Urothelium cell line (cell line): Measurements from ENCODE around the gene WNT9A.
"Not testable (repeated sequence)": the region's sequence is repeated elsewhere in the genome, so short reads cannot be mapped to it uniquely, and the experiment has no call there.

Experiments
- DNase-seq: peaks from one replicate; pipeline ENCODE4 v3.0.0; 2011; ENCODE audit warnings: low spot score, mixed read lengths
- FAIRE-seq: peaks from 2 replicates; lab custom pipeline; 2011; peaks lifted over from hg19 to GRCh38; lab: Jason Lieb, UNC

Gene WNT9A

DNA sequence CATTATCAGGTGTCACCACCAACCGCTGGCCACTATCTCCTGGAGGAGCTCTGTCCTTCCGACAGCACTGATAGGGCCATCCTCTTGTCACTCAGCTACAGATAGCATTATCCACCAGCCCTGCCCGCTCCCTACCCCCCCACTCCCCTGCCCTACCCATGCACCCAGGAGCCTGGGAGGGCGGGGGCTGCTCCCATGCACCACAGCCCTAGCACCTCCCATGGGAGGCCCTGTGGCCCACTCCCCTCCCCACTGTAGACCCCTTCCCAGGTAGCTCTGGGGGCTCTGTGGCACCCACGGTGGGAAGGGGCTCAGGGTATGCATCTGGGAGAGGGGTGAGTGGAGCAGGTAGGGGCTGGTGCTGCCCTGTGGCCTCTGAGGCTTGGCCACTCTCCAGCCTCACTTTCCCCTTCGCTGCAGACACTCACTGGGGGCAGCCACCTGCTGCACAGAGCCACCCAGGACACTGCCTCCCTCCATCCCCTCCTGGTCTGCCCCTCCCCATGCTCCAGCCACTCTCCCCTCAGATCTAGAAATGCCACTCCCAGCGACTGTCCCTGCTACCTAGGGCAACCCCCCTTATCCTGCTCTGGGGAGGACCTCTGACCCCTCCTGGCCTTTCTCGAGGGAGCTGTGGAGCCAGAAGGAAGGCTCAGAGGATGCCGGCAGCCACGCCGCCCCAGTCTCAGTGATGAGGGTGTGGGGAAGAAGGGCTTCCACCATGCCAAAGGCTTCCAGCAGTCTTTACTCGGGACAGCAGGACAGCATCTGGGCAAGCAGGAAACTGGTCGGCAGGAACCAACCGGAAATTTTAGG is 58.5 kb downstream of the WNT9A start:
- no peak for DNase-seq

DNA sequence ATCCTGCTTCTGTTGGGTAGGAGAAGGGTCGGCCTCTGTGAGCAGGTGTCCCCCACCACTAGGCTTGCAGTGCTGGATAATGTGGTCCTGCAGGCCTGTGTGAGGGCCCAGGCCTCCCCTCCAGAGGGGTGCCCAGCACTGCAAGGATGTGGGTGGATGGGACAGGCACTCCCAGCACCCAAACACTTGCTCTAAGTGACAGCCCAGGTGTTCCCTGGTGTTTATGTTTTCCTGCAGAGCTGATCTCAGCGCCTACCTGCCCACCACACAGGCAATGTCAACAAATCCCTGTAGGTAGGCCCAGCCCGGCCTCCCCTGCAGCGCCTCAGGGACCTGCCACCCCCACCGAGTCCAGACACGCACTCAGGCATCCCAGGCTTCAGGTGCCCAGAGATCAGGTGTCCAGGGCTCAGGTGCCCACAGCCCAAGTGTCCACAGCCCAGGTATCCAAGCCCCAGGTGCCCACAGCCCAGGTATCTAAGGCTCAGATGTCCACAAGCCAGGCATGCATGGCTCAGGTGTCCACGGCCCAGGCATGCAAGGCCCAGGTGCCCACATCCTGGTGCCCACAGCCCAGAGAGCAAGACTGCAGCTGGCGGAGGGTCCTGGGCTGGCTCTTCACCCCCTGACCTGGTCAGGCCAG is 59.2 kb downstream of the WNT9A start:
- DNase-seq: no peak
- FAIRE-seq: peak; percentile 23

More for the DNA sequence above, 58.5 kb downstream of the WNT9A start:
- no peak for FAIRE-seq

DNA sequence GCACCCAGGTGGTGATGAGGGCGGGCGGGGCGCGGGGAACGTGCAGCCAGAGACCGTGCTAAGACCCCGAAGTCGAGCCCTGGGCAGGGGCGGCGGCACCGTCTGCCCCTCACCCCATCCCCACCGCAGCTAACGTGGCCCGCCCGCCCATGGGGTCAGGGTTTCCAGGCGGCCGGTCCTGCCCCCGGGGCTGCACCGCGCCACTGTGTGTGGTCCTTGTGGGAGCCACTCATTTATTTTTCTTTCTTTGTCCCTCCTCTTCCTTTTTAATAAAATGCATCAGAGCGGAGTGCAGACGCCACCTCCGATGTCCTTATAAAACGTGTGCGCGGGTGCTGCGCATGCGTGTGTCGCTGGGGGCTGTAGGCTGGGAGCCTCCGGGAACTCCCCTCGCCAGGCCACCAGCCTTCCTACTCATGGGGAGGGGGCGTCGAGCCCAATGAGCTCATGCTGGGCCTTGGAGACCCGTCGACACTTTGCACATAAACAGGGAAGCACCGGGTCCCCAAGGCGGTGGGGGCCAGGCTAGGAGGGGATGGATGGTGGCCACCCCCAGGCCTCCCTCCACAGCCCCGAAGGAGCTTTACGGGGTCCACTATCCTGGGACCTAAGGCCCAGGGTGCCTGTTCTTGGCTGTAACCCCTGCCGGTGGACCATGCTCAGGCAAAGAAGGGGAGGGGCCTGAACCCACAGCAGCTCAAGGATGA is 59.9 kb downstream of the WNT9A start:
- DNase-seq: no peak
- FAIRE-seq: no peak

DNA sequence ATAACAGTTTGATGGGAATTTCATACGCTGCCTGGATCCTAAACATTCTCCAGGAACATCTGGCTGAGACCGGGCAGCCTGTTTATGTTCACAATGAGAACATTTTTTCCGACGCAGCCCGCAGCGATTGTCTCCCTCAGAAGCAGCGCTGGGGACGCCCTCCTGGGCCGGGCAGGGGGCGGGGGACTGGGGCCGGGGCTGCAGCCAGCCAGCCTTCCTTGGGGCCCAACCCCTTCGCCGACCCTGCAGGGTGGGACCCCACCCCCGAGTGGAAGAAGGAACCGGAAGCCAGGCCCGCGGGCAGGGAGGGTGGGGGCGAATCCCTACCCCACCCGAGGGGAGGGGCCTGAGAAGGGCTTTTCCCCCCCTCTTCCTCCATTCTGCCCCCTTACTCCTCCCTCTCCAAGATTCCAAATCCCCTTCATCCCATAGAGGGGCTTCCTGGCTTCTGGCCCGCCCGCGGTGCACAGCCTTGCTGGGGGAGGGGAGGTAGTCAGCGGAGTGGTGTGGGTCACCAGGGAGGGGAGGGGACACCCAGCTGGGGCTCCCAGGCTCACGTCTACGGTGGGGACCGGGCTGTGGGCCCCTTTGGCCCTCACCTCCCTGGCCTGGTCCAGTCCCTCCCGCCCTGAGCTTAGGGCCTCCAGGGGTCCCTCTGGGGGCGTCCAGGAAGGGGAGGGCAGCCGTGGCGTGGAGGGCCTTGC is 60.6 kb downstream of the WNT9A start:
- DNase-seq (no peak), FAIRE-seq (no peak)

DNA sequence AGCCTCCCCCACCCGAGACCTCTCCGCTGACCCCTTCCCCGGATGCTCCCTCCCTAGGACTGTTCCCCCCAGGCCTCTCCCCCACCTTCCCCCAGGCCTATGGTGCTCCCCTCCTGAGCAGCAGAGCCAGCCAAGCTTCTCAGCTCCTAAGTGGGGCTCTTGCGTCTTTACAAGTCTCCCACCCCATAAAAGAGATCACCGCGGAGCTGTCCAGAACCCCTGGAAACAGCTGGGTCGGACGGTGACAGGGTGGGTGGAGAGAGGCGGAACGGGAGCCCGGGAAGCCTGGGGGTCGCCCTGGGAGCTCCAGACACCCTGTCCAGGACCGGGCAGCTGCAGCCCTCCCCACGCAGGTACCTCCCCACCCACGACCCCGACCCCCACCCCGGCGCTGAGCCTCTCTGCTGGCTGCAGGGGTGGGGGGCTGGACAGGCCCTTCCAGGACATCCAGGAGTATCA is 61.2 kb downstream of the WNT9A start:
- DNase-seq: no peak
- no peak for FAIRE-seq

DNA sequence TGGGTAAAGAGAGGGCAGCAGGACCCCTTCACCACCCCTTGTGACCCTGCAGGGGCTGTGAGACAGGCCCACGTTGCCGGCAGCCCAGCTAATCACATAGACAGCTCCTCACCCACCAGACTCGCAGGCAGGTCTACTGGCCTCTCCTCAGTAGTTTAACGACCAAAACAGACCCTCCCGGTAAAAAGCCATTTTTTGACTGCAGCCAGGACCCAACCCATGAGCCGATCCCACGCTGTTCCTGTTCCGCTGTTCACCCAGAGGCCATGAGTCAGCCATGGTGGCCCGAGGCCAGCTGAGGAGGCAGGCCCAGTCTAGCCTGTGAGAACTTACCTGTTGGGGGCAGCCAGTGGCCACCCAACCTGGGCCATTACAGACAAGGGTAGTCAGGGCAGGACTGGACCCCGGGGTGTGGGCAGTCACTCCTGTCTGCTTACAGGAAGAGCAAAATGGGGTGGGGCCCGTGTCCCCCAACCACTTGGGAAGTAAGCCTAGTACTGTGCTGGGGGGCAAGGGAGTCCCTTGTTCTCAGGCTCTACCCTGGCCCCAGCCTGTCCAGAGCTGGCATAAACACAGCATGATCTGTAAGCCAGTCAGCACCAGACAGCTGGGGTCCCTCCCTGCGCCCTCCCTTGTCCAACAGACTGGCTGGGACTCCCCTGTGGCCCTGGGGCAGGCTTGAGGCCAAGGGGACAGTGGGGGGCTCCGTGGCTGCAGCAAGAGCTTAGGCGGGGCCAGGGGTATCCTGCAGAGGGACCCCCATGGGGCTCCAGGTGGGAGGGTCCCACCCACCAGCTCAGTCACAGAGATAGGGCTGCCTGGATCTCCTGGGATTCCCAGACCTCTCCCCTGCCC is 61.9 kb downstream of the WNT9A start:
- DNase-seq (peak; percentile 88), FAIRE-seq (peak; percentile 86)

DNA sequence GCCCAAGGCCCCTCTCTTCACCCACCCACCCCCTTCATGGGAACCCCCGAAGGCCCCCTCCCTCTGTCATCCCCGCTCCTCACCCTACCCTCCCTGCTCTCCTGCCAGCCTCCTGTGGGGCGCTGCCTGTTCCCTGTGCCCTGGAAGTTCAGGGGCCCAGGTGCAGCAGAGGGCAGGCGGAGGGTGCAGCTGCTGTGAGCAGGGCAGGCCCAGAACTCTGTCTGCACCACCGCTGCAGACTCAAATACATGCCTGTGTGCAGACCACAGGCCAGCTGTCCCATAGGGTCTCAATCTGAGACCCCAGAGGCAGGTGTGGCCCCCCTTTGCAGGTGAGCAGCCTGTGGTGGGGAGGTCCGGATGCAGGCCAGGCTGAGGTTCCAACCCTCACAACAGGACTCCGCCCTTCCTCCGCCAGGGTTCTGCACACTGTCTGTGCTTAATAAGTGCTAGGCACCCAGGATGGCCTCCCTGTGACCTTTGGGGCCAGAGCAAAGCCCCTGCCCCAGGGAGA is 62.5 kb downstream of the WNT9A start:
- FAIRE-seq: no peak
- no peak for DNase-seq

DNA sequence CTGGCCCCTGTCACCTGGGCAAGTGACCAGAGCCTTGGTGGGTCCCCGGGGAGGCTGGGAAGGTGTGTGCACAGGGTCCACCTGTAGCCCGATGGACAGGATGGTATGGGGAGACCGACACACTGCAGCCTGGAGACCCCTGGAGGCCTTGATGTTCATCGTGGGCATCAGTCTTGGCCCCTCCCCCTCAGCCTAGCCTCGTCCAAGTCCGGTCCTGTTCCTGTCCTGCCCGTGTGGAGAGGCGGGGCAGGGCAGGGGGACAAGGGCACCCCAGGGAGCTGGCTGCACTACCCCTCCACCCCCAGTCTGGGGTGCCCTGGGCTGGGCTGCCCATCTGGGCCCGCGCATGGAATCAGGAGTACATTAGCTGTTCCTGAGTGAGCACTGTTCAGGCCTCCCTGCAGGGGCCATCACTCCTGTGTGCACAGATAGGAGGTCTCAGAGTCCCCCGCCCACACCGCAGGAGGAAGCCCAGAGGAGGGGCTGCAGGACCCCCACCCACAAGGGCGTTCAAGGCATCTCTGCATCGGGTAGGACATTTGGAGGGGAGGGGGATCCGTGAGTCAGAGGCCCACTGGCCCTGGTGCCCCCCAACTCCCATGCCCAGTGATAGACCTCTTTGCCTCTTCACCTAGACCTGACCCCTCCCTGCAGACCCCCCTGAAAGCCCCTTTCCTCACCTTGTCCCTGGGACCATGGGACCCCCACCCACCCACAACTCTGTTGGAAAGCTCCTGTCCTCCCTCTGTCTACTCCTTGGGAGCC is 63.2 kb downstream of the WNT9A start:
- no peak for FAIRE-seq
- no peak for DNase-seq

DNA sequence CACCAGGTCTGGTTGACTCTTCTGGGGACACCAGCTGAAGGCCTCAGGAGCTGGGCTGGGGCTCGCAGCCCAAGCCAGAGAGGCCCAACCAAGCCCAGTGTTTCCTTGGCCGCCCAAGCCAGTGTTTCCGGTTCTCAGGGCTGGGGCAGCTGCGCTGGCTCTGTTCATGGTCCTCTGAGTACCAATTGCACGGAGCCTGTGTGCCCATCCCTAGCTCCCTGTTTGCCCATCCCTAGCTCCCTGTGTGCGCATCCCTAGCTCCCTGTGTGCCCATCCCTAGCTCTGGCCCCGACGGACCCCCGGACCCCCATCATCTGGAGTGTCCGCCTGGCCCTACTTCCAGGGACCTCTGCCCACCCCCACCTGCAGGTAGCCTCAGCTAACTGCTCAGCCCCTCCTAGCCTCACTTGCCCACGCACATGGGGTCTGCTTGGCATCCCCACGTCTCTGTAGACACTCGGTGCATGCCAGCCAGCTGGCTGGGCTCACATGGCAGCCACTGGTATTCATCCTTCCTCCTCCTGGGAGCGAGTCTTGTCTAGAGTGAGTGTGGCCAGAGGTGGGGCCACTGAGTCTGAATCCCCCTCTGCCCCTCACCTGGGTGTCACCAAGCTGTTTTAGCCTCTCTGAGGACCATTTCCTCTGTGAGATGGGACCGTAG is 64.0 kb downstream of the WNT9A start:
- DNase-seq (no peak), FAIRE-seq (no peak)

DNA sequence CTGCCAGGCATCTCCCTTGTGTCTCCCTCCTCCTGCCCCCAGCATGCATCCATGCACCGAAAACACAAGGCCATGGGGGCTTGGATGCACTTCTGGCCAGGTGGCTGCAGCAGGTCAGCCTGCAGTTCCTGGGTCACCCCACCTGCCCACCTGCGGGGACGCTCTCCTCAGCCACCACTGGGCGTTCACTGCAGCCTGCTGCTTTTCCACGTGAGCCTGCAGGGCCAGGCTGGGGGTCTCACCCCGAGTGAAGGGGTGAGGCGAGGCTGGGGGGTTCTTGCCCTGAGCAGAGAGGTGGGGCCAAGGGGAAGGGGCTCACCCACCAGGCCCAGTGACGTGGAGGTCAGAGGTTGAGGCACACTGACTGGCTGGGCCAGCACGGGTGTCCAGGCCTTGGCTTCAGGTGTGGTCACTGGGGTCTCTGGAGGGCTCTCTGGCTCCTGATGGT is 64.6 kb downstream of the WNT9A start:
- DNase-seq (no peak), FAIRE-seq (no peak)

DNA sequence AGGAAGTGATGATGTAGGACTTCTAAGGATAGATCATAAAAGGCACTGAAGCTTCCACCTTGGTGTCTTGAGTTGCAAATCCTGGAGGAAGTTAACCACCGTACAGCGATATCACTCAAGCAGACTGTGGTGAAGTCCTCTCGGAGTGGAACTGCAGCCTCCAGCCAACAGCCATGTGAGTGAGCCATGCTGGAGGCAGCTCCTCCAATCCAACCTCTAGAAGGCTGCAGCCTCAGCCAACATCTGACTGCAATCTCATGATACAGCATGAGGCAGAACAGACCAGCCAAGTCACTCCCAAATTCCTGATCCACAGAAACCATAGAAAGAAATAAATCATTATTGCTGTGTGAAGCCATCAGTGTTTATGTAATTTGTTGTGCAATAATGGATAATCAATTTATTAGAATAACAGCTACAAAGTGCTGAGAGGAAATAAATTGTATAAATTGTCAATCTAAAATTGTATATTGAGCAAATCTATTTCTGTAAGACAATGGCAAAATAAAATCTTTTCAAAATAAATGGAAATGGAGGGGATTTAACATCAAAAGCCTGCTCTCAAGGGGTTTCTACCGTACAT is 67.3 kb downstream of the WNT9A start:
- DNase-seq (no peak), FAIRE-seq (no peak)

DNA sequence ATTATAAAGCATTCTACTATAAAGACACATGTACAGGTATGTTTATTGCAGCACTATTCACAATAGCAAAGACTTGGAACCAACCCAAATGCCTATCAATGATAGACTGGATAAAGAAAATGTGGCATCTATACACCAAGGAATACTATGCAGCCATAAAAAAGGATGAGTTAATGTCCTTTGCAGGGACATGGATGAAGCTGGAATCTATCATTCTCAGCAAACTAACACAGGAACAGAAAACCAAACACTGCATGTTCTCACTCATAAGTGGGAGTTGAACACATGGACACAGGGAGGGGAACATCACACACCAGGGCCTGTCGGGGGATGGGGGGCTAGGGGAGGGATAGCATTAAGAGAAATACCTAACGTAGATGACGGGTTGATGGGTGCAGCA is 69.9 kb downstream of the WNT9A start:
- not testable (repeated sequence) for DNase-seq, FAIRE-seq

DNA sequence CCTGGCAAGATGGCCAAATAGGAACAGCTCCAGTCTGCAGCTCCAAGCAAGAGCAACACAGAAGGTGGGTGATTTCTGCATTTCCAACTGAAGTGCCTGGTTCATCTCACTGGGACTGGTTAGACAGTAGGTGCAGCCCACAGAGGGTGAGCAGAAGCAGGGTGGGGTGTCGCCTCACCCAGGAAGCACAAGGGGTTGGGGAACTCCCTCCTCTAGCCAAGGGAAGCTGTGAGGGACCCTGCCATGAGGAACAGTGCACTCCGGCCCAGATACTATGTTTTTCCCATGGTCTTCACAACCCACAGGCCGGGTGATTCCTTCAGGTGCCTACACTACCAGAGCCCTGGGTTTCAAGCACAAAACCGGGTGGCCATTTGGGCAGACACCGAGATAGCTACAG is 75.8 kb downstream of the WNT9A start:
- not testable (repeated sequence) for FAIRE-seq, DNase-seq

DNA sequence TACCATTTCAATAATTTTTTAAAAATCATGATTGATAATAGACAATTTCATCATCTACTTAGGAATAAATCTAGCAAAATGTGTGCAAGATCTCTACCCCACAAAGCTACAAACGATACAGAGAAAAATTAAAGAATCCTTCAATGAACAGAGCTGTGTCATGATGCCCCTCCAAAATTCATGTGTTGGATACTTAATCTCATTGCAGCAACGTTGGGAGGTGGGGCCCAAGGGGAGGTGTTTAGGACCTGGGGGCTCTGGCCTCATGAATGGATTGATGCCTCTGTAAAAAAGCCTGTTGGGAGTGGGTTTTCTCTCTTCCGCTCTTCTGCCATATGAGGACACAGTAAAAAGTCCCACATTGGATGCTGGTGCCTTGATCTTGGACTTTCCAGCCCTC is 77.4 kb downstream of the WNT9A start:
- no peak for FAIRE-seq
- no peak for DNase-seq

DNA sequence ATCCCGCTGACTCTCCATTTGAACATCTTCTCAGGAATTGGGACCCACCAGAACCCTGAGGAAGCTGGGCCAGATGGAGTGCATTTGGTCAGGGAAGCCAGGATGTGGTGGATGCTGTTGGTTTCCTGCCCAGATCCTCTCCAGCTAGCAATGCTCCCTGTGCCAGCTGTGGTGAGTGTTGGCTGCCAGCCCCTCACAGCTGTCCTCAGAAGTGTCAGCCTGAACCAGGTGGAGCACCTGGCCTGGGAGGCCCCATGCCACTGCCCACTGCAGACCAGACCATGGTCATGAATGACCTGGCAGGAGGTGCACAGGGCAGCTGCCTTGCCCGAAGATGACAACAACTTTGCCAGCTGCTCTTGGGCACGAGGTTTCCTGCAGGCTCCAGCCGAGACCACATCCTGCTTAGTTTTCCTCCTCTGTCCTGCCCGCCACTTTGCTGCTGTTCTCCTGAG is 77.9 kb downstream of the WNT9A start:
- FAIRE-seq (peak; percentile 55), DNase-seq (no peak)

DNA sequence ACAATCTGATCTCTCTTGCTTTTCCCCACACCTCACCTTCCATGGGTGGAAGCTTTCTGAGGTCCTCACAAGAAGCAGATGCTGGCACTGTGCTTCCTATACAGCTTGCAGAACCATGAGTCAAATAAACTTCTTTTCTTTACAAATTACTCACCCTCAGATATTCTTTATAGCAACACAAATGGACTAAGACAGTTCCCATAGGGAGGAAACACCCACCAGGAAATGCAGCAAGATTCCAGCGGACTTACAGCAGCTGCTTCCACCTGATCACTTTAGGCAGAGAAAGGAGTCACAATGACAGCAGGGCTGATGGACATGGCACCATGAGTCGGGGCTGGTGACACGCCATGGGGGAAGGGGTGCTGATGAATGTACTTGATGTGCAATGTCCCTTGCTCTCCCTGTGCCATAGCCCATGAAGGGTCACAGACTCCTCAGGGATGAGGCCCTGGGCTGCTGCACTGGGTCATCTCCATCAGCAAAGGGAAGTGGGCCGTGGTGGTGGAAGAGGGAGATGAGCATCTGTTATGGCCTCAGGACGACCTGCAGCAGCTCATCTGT is 78.4 kb downstream of the WNT9A start:
- FAIRE-seq: peak; percentile 72

More for the DNA sequence above, 78.4 kb downstream of the WNT9A start:
- no peak for DNase-seq
